Liver (tissue), 9 donors: ENCODE measurements around the gene MARCHF7. TPM values are rescaled to one million over a fixed set of nuclear protein-coding genes. Genes with fewer than 3 reads are reported as not detected.

Experiments used
- DNase-seq: peaks from one replicate; pipeline ENCODE4 v3.0.0-alpha.2; 2017; ENCODE audit warnings: low spot score
- H3K27ac ChIP-seq, 2 donors: one replicate each; pipeline ENCODE4 v1.7.0; 2013; ENCODE audit warnings: inconsistent platforms in 2 of 2, low read length in 2 of 2, control low read depth in 1 of 2, low read depth in 1 of 2, mild to moderate bottlenecking in 1 of 2
- H3K27me3 ChIP-seq, 4 donors: one replicate each; pipeline versions ENCODE4 v1.6.1 to v1.7.0; 2013; ENCODE audit warnings: low read length in 3 of 4, inconsistent platforms in 1 of 4, mild to moderate bottlenecking in 1 of 4, moderate library complexity in 1 of 4; ENCODE audit not compliant: control insufficient read depth in 4 of 4, insufficient read depth in 4 of 4
- H3K36me3 ChIP-seq, 4 donors: one replicate each; pipeline versions ENCODE4 v1.6.1 to v1.7.0; 2013; ENCODE audit warnings: low read length in 3 of 4, mild to moderate bottlenecking in 3 of 4, low read depth in 1 of 4, moderate library complexity in 1 of 4; ENCODE audit not compliant: control insufficient read depth in 4 of 4, insufficient read depth in 3 of 4
- H3K4me1 ChIP-seq, 4 donors: one replicate each; pipeline versions ENCODE4 v1.6.1 to v1.7.0; 2013; ENCODE audit warnings: low read length in 3 of 4, mild to moderate bottlenecking in 3 of 4, moderate library complexity in 1 of 4; ENCODE audit not compliant: control insufficient read depth in 4 of 4, insufficient read depth in 4 of 4
- H3K4me3 ChIP-seq, 3 donors: one replicate each; pipeline versions ENCODE4 v1.6.1 to v1.7.0; 2013; ENCODE audit warnings: low read length in 3 of 3, control low read depth in 1 of 3, low read depth in 1 of 3, mild to moderate bottlenecking in 1 of 3
- H3K9ac ChIP-seq, 2 donors: one replicate each; pipeline ENCODE4 v1.7.0; 2013; ENCODE audit warnings: low read length in 2 of 2, mild to moderate bottlenecking in 2 of 2, moderate library complexity in 2 of 2, control low read depth in 1 of 2, low read depth in 1 of 2
- H3K9me3 ChIP-seq, 4 donors: one replicate each; pipeline versions ENCODE4 v1.6.1 to v1.7.0; 2013; ENCODE audit warnings: low read length in 3 of 4; ENCODE audit not compliant: control insufficient read depth in 4 of 4
- CTCF ChIP-seq: fragments of 150-350 bp; IDR thresholded peaks from 2 replicates; pipeline ENCODE4 v1.5.1; 2017; ENCODE audit warnings: improper control_type of control experiment, low read depth, low read length; ENCODE audit not compliant: missing input control
- EGR1 ChIP-seq, 2 donors: IDR thresholded peaks; 2 replicates each; pipeline ENCODE4 v1.6.1; 2016 to 2018; ENCODE audit warnings: antibody characterized with exemption in 2 of 2, low read depth in 2 of 2
- FOXA1 ChIP-seq: IDR thresholded peaks from 2 replicates; pipeline ENCODE4 v1.6.1; 2016; ENCODE audit warnings: antibody characterized with exemption
- FOXA2 ChIP-seq: IDR thresholded peaks from 2 replicates; pipeline ENCODE4 v1.6.1; 2016; ENCODE audit warnings: antibody characterized with exemption
- GABPA ChIP-seq, 2 donors: IDR thresholded peaks in 1 of 2; conservative IDR thresholded peaks in 1 of 2; 2 replicates each; pipeline ENCODE4 v1.6.1; 2016; ENCODE audit warnings: antibody characterized with exemption in 2 of 2, mild to moderate bottlenecking in 1 of 2, moderate library complexity in 1 of 2
- HNF4A ChIP-seq, 2 donors: conservative IDR thresholded peaks; 2 replicates each; pipeline ENCODE4 v1.6.1; 2016; ENCODE audit warnings: antibody characterized with exemption in 2 of 2, mild to moderate bottlenecking in 2 of 2
- HNF4G ChIP-seq: IDR thresholded peaks from 2 replicates; pipeline ENCODE4 v1.6.1; 2016; ENCODE audit warnings: antibody characterized with exemption
- JUND ChIP-seq, 2 donors: IDR thresholded peaks; 2 replicates each; pipeline ENCODE4 v1.6.1; 2016; ENCODE audit warnings: antibody characterized with exemption in 2 of 2
- MAX ChIP-seq: IDR thresholded peaks from 2 replicates; pipeline ENCODE4 v1.6.1; 2016; ENCODE audit warnings: antibody characterized with exemption
- NR2F2 ChIP-seq: IDR thresholded peaks from 2 replicates; pipeline ENCODE4 v1.6.1; 2016; ENCODE audit warnings: antibody characterized with exemption
- RAD21 ChIP-seq, 2 donors: IDR thresholded peaks; 2 replicates each; pipeline ENCODE4 v1.6.1; 2016; ENCODE audit warnings: antibody characterized with exemption in 2 of 2, mild to moderate bottlenecking in 2 of 2
- REST ChIP-seq: IDR thresholded peaks from 2 replicates; pipeline ENCODE4 v1.6.1; 2016; ENCODE audit warnings: antibody characterized with exemption, mild to moderate bottlenecking
- RXRA ChIP-seq, 2 donors: IDR thresholded peaks; 2 replicates each; pipeline ENCODE4 v1.6.1; 2017 to 2018; ENCODE audit warnings: antibody characterized with exemption in 2 of 2, mild to moderate bottlenecking in 1 of 2
- SP1 ChIP-seq: IDR thresholded peaks from 2 replicates; pipeline ENCODE4 v1.6.1; 2018; ENCODE audit warnings: antibody characterized with exemption, mild to moderate bottlenecking
- TAF1 ChIP-seq: conservative IDR thresholded peaks from 2 replicates; pipeline ENCODE4 v1.6.1; 2016; ENCODE audit warnings: antibody characterized with exemption, mild to moderate bottlenecking
- YY1 ChIP-seq: IDR thresholded peaks from 2 replicates; pipeline ENCODE4 v1.6.1; 2016; ENCODE audit warnings: antibody characterized with exemption, mild to moderate bottlenecking
- WGBS: extraction: QIAGEN DNeasy Blood & Tissue Kit; methylation state at CpG from one replicate; pipeline ENCODE4 v1.1.7; 2013; 5-methylcytosine and 5-hydroxymethylcytosine counted together
- polyA plus RNA-seq, 2 donors: library from polyadenylated mRNA; stranded (reverse) in 1 of 2; unstranded in 1 of 2; fragments of 200-250 nt in 1 of 2; fragments of >200 nt in 1 of 2; fragmentation: Nextera tagmentation in 1 of 2; extraction: Ambion mirVana in 1 of 2; gene quantifications; one replicate each; pipeline versions ENCODE4 v1.2.1 to v1.2.3, GENCODE V29; 2013 to 2015
- total RNA-seq, 2 donors: library from RNA; depleted of rRNA; stranded (reverse); fragments of >200 nt; gene quantifications; one replicate each; pipeline ENCODE4 v1.2.3, GENCODE V29; 2014
- TF ChIP-seq, protein P1 (sequence below): IDR thresholded peaks from 2 replicates; pipeline ENCODE4 v1.6.1; 2016; ENCODE audit warnings: antibody characterized with exemption
- TF ChIP-seq, protein P2 (sequence below): IDR thresholded peaks from 2 replicates; pipeline ENCODE4 v1.6.1; 2016; ENCODE audit warnings: antibody characterized with exemption
- donor health status: healthy.
- donor health status: healthy.
- donor health status: healthy.
- donor health status: healthy.
- donor health status: healthy.

Gene MARCHF7
- total and polyA plus RNA-seq, 4 donors = 16.9 to 57.6 (median 37.5) TPM

DNA sequence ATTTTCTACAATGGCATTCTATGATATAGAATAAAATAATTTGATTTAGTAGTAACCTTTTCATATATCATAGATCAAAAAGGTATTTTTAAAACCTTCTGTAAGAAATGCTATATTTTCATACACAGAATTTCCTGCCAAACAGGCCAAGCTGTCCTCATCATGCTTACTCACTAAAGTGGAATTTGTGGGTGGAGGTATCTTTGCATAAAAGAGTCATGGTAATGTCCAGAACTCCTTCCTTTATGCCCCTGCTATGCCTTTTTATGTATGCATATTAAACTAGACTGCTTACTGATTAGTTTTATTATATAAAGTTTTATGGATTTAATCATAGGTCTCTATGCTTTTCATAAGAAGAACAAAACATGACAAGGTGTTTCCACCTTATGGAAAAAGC, 27.5 kb upstream of the MARCHF7 start:
- Histone ChIP-seq H3K9me3 (no peaks in the 10 kb centered on the region), H3K36me3 (no peaks in the 10 kb centered on the region), H3K27ac (no peak overlapping the region), H3K27me3 (no peaks in the 10 kb centered on the region), H3K4me1 (no peaks in the 10 kb centered on the region), H3K4me3 (no peak overlapping the region), H3K9ac (no peak overlapping the region)
- no peak for TF ChIP-seq FOXA2
- no peak for DNase-seq

GRCh38 chr2:159694500-159695040, 17.7 kb upstream of the MARCHF7 start:
- Histone ChIP-seq H3K4me1 (no peaks in the 10 kb centered on the region), H3K9ac (no peak overlapping the region), H3K27me3 (no peaks in the 10 kb centered on the region), H3K9me3 (no peaks in the 10 kb centered on the region), H3K27ac (no peak overlapping the region), H3K36me3 (peaks cover 0 to 3% (median under 1%) of the 10 kb centered on the region in 4 donors), H3K4me3 (no peak overlapping the region)
- TF ChIP-seq TAF1 (no peak), RXRA (IDR thresholded peaks at IDR 0.05) (no peak), YY1 (no peak), HNF4G (no peak), EGR1 (IDR thresholded peaks at IDR 0.05; ENCODE audit: low read depth in 2 of 2) (no peak), CTCF (no peak), REST (no peak), NR2F2 (no peak), MAX (no peak), HNF4A (conservative IDR thresholded peaks at IDR 0.05) (no peak)
- DNase-seq = no peak
- WGBS = 93% methylated on average over 1 of the region's 1 CpG

GRCh38 chr2:159695795-159696448, 16.4 kb upstream of the MARCHF7 start:
- DNase-seq = no peak
- H3K9me3 ChIP-seq = no peaks in the 10 kb centered on the region
- no peak overlapping the region for H3K4me3 ChIP-seq
- no peak overlapping the region for H3K9ac ChIP-seq
- TF ChIP-seq HNF4G = no peak
- TF ChIP-seq JUND (IDR thresholded peaks at IDR 0.05) = no peak
- no peak for TF ChIP-seq TAF1
- no peak for TF ChIP-seq EGR1 (IDR thresholded peaks at IDR 0.05; ENCODE audit: low read depth in 2 of 2)
- TF ChIP-seq NR2F2 = no peak
- TF ChIP-seq RAD21 (IDR thresholded peaks at IDR 0.05) = no peak
- TF ChIP-seq FOXA2 = no peak
- TF ChIP-seq FOXA1 = no peak
- no peak for TF ChIP-seq HNF4A (conservative IDR thresholded peaks at IDR 0.05)
- TF ChIP-seq, protein P1, sequence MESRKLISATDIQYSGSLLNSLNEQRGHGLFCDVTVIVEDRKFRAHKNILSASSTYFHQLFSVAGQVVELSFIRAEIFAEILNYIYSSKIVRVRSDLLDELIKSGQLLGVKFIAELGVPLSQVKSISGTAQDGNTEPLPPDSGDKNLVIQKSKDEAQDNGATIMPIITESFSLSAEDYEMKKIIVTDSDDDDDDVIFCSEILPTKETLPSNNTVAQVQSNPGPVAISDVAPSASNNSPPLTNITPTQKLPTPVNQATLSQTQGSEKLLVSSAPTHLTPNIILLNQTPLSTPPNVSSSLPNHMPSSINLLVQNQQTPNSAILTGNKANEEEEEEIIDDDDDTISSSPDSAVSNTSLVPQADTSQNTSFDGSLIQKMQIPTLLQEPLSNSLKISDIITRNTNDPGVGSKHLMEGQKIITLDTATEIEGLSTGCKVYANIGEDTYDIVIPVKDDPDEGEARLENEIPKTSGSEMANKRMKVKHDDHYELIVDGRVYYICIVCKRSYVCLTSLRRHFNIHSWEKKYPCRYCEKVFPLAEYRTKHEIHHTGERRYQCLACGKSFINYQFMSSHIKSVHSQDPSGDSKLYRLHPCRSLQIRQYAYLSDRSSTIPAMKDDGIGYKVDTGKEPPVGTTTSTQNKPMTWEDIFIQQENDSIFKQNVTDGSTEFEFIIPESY = no peak
- TF ChIP-seq, protein P2, sequence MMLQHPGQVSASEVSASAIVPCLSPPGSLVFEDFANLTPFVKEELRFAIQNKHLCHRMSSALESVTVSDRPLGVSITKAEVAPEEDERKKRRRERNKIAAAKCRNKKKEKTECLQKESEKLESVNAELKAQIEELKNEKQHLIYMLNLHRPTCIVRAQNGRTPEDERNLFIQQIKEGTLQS = no peak
- TF ChIP-seq GABPA (IDR thresholded peaks at IDR 0.05 in 1 of 2, conservative IDR thresholded peaks at IDR 0.05 in 1 of 2) = no peak
- no peak for TF ChIP-seq MAX
- no peak for TF ChIP-seq SP1
- TF ChIP-seq YY1 = no peak
- TF ChIP-seq RXRA (IDR thresholded peaks at IDR 0.05) = no peak
- H3K27me3 ChIP-seq = no peaks in the 10 kb centered on the region
- H3K27ac ChIP-seq = no peak overlapping the region
- no peaks in the 10 kb centered on the region for H3K4me1 ChIP-seq
- 85% methylated on average over 4 of the region's 4 CpGs for WGBS
- peaks cover 0 to 3% (median under 1%) of the 10 kb centered on the region in 4 donors for H3K36me3 ChIP-seq
